Measurements from ENCODE around the gene CCDC182. TPM values are rescaled to one million over a fixed set of nuclear protein-coding genes. Genes with fewer than 3 reads are reported as not detected.
A peak's percentile ranks its signal among the peaks of the same experiment; 100 is the strongest.

The CCDC182 gene
- total and polyA plus RNA-seq, 2 experiments from 2014 or later: not detected

DNA sequence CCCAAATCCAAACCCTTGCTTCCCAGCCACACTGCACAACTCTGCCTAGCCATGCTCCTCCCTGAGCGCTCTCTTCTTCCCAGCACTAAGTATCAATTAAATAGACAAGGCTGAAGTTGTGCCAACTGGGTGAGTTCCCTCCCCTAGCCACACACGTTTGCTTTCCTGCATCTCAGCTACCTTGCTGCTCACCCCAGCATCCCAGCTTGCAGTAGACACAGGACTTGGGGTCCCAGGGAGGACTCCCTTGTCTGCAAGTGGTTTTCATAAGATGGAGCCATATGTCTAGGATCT is 4.9 kb downstream of the CCDC182 start:
- Histone ChIP-seq H3K79me2 (ENCODE audit: insufficient read depth) (no peaks in the 10 kb centered on the region), H3K27me3 (replicated peaks; ENCODE audit: insufficient read depth) (peaks cover 51% of the 10 kb centered on the region), H3K9me3 (ENCODE audit: low read depth) (no peaks in the 10 kb centered on the region), H3K27ac (no peak overlapping the region), H3K36me3 (ENCODE audit: low read depth) (no peaks in the 10 kb centered on the region), H3F3A (ENCODE audit: insufficient read depth) (no peaks in the 10 kb centered on the region), H3K4me1 (ENCODE audit: insufficient read depth) (no peaks in the 10 kb centered on the region), H3K4me3 (no peak overlapping the region), H4K20me1 (ENCODE audit: insufficient read depth) (no peaks in the 10 kb centered on the region), H3K9me2 (ENCODE audit: insufficient read depth) (no peaks in the 10 kb centered on the region), H3K9ac (no peak overlapping the region), H2AFZ (no peak overlapping the region), H3K4me2 (ENCODE audit: unreplicated experiment) (no peak overlapping the region)
- in situ Hi-C loops (cut with MboI): loop anchor here (10.0 kb wide), 2 partner anchors 495 to 605 kb away; no protein-coding TSS in a partner anchor
- DNase-seq: no peak
- 15 to 18% methylated on average over 2 of the region's 2 CpGs for WGBS, 2 experiments (ENCODE audit: low coverage in 1 of 2, low lambda C conversion rate in 2 of 2, missing lambda C conversion rate in 2 of 2)
- TF ChIP-seq EZH2phosphoT487 (IDR thresholded peaks at IDR 0.05; ENCODE audit: insufficient read depth, low read depth): no peak
- TF ChIP-seq EZH2 (IDR thresholded peaks at IDR 0.05; ENCODE audit: insufficient read depth, poor library complexity, severe bottlenecking): no peak

DNA sequence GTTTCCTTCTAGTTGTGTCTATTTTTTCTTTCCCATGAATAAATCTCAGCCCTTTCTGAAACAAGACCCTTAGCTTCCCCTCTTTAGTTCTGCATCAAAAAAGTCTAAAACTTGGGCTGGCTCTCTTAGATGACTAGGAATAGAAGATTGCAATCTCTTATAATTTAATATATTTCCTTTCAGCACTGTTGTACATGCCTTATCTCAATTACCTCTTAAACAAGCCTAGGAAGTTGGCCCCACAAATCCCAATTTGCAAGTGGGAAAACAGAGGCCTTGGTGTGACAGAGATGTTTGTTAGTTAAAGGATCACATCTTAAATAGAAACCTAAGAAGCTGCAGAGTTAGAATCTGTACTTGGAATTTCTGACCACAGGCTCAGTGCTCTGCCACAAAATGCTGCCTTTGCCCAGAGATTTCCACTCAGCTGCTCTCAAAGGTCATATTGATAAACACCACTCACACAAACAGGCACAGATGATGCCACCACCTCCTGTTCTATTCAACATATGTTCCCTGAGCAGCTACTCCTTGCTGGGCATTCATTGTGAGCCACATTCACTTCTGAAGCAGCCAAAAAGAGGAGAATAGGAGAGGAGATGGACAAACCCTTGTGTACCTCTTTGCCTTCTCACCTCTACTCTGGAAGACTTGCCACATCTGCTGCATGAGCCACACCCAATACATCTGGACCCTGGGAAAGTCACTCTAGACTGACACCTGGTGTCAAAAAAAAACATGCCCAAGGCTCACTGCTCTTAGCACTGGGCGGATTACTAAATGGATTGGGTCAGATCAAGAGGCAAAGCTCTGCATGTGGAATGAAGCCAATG is 5.5 kb downstream of the CCDC182 start:
- Histone ChIP-seq H2AFZ (no peak overlapping the region), H3K27ac (no peak overlapping the region), H3K9ac (no peak overlapping the region), H3K9me3 (ENCODE audit: low read depth) (no peaks in the 10 kb centered on the region), H3K4me2 (ENCODE audit: unreplicated experiment) (no peak overlapping the region), H3K27me3 (replicated peaks; ENCODE audit: insufficient read depth) (peaks cover 51% of the 10 kb centered on the region), H3K36me3 (ENCODE audit: low read depth) (no peaks in the 10 kb centered on the region), H4K20me1 (ENCODE audit: insufficient read depth) (no peaks in the 10 kb centered on the region), H3K4me1 (ENCODE audit: insufficient read depth) (no peaks in the 10 kb centered on the region), H3K9me2 (ENCODE audit: insufficient read depth) (no peaks in the 10 kb centered on the region), H3K79me2 (ENCODE audit: insufficient read depth) (no peaks in the 10 kb centered on the region), H3K4me3 (no peak overlapping the region), H3F3A (ENCODE audit: insufficient read depth) (no peaks in the 10 kb centered on the region)
- peak; percentile 34 for DNase-seq
- in situ Hi-C loops (cut with MboI): loop anchor here (10.0 kb wide), 2 partner anchors 495 to 605 kb away; no protein-coding TSS in a partner anchor
- 38 to 60% methylated on average over 1 of the region's 1 CpG for WGBS, 2 experiments (ENCODE audit: low coverage in 1 of 2, low lambda C conversion rate in 2 of 2, missing lambda C conversion rate in 2 of 2)
- TF ChIP-seq EZH2 (IDR thresholded peaks at IDR 0.05; ENCODE audit: insufficient read depth, poor library complexity, severe bottlenecking) (no peak), EZH2phosphoT487 (IDR thresholded peaks at IDR 0.05; ENCODE audit: insufficient read depth, low read depth) (no peak)

DNA sequence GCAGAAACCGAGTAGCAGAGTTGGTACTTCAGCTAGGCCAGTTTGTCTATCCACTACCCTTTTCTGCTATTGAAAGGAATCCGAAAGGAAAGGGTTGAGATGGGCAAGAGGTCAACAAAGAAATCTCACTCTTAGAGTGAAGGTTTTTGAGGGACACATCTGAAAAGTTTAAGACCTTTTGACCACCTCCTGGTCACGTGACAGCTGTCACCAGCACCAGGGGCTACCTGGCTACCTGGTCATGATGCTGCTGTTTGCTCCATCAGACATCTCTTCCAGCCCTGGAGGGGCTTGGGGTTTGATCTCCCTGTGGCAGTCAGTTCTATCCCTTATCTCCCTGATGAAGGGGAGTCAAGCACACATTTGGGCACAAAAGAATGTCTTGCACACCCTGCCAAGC is 7.6 kb downstream of the CCDC182 start:
- H3K36me3 ChIP-seq (ENCODE audit: low read depth): no peaks in the 10 kb centered on the region
- no peak overlapping the region for H3K4me2 ChIP-seq (ENCODE audit: unreplicated experiment)
- H3K9me2 ChIP-seq (ENCODE audit: insufficient read depth): no peaks in the 10 kb centered on the region
- no peaks in the 10 kb centered on the region for H3F3A ChIP-seq (ENCODE audit: insufficient read depth)
- H3K4me1 ChIP-seq (ENCODE audit: insufficient read depth): no peaks in the 10 kb centered on the region
- no peak overlapping the region for H3K9ac ChIP-seq
- H3K27me3 ChIP-seq (replicated peaks; ENCODE audit: insufficient read depth): peaks cover 50% of the 10 kb centered on the region
- DNase-seq: no peak
- H2AFZ ChIP-seq: no peak overlapping the region
- TF ChIP-seq EZH2 (IDR thresholded peaks at IDR 0.05; ENCODE audit: insufficient read depth, poor library complexity, severe bottlenecking) (no peak), EZH2phosphoT487 (IDR thresholded peaks at IDR 0.05; ENCODE audit: insufficient read depth, low read depth) (no peak)
- WGBS, 2 experiments (ENCODE audit: low coverage in 1 of 2, low lambda C conversion rate in 2 of 2, missing lambda C conversion rate in 2 of 2): 20 to 27% methylated on average over 3 of the region's 3 CpGs
- in situ Hi-C loops (cut with MboI): no loop called here
- H4K20me1 ChIP-seq (ENCODE audit: insufficient read depth): no peaks in the 10 kb centered on the region
- no peaks in the 10 kb centered on the region for H3K9me3 ChIP-seq (ENCODE audit: low read depth)
- no peak overlapping the region for H3K4me3 ChIP-seq
- no peak overlapping the region for H3K27ac ChIP-seq
- no peaks in the 10 kb centered on the region for H3K79me2 ChIP-seq (ENCODE audit: insufficient read depth)

DNA sequence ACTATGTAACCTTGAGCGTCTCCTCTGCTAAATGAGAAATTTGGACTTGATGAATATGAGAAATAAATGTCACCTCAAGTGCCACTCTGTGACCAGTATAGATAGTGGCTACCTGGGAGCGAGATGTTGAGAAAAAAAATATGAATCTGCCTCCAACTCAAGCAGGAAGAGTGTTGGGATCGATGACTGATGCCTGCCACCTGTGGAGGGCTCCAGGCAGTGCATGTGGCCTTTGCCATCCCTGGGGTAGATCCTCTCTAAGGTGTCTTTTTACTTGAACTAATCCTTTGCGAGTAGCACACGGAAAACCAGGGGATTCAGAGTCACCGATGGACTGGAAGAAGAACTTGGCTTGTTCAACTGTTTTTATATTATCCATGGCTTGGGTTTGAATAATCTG is 9.4 kb downstream of the CCDC182 start:
- in situ Hi-C loops (cut with MboI): no loop called here
- no peak for DNase-seq

More for the DNA sequence above, 9.4 kb downstream of the CCDC182 start:
- Histone ChIP-seq H3K27ac (no peak overlapping the region), H3K4me2 (ENCODE audit: unreplicated experiment) (no peak overlapping the region), H3K27me3 (replicated peaks; ENCODE audit: insufficient read depth) (peaks cover 39% of the 10 kb centered on the region), H2AFZ (no peak overlapping the region), H3K79me2 (ENCODE audit: insufficient read depth) (no peaks in the 10 kb centered on the region), H3F3A (ENCODE audit: insufficient read depth) (no peaks in the 10 kb centered on the region), H3K9me3 (ENCODE audit: low read depth) (no peaks in the 10 kb centered on the region), H3K9ac (no peak overlapping the region), H4K20me1 (ENCODE audit: insufficient read depth) (no peaks in the 10 kb centered on the region), H3K36me3 (ENCODE audit: low read depth) (no peaks in the 10 kb centered on the region), H3K4me1 (ENCODE audit: insufficient read depth) (no peaks in the 10 kb centered on the region), H3K9me2 (ENCODE audit: insufficient read depth) (no peaks in the 10 kb centered on the region), H3K4me3 (no peak overlapping the region)
- 48 to 51% methylated on average over 6 of the region's 6 CpGs for WGBS, 2 experiments (ENCODE audit: low coverage in 1 of 2, low lambda C conversion rate in 2 of 2, missing lambda C conversion rate in 2 of 2)
- TF ChIP-seq EZH2phosphoT487 (IDR thresholded peaks at IDR 0.05; ENCODE audit: insufficient read depth, low read depth) (no peak), EZH2 (IDR thresholded peaks at IDR 0.05; ENCODE audit: insufficient read depth, poor library complexity, severe bottlenecking) (no peak)
